RWPE1 (cell line): ENCODE data around the gene RALGAPB.

Experiments used
- CTCF ChIA-PET: fragments of 350-600 bp; sonication (Branson Sonifier 250); formaldehyde crosslinking; extraction: SDS; loops from one replicate; lab custom pipeline; 2021; lab: Yijun Ruan, JAX
- POLR2A ChIA-PET: fragments of 400-600 bp; formaldehyde crosslinking; extraction: SDS; loops from one replicate; lab custom pipeline; 2020; ENCODE audit warnings: antibody characterized with exemption; ENCODE audit not compliant: low non-redundant PET; lab: Yijun Ruan, JAX
- DNase-seq: peaks from one replicate; pipeline ENCODE4 v3.0.0; 2012; ENCODE audit warnings: low spot score
- H3K27ac ChIP-seq: fragments of 450-650 bp; 2 replicates; pipeline ENCODE4 v1.5.1; 2017
- CTCF ChIP-seq: fragments of 450-650 bp; conservative IDR thresholded peaks from 2 replicates; pipeline ENCODE4 v1.5.1; 2017; ENCODE audit warnings: low read depth, mild to moderate bottlenecking

RALGAPB gene

GRCh38 chr20:38625896-38626295, 153.3 kb downstream of the RALGAPB start:
- H3K27ac ChIP-seq: no peak overlapping the region
- no peak for TF ChIP-seq CTCF
- ChIA-PET POLR2A (no interaction called here), CTCF (interaction anchor here (1.0 kb wide), 1 partner anchor 21 kb away, joined by 3 read pairs; no protein-coding TSS in a partner anchor)
- no peak for DNase-seq

- no peak for TF ChIP-seq CTCF
- no peak overlapping the region for H3K27ac ChIP-seq
- POLR2A ChIA-PET: no interaction called here
- CTCF ChIA-PET: no interaction called here
- DNase-seq: no peak
These were observed 154.4 kb downstream of the RALGAPB start for GRCh38 chr20:38626921-38627659.
